K562 (cell line): Measurements from ENCODE around the gene PET100.

Experiments
- CREB3L1 ChIP-seq: fragments of 450-650 bp; IDR thresholded peaks from 2 replicates; pipeline ENCODE4 v1.6.1; 2014; ENCODE audit warnings: low read depth, mild to moderate bottlenecking, moderate library complexity, borderline replicate concordance
- CREM ChIP-seq: IDR thresholded peaks from 2 replicates; pipeline ENCODE4 v1.6.1; 2014; ENCODE audit warnings: antibody characterized with exemption, low read depth
- CTCF ChIP-seq, 3 experiments: IDR thresholded peaks in 2 of 3; conservative IDR thresholded peaks in 1 of 3; 2 replicates each; pipeline ENCODE4 v1.5.1; 2011 to 2012; ENCODE audit warnings: low read length in 3 of 3, mild to moderate bottlenecking in 3 of 3, control low read depth in 2 of 3, improper control_type of control experiment in 1 of 3, inconsistent platforms in 1 of 3, low read depth in 1 of 3, mixed read lengths in 1 of 3, moderate library complexity in 1 of 3; ENCODE audit not compliant: insufficient read depth in 2 of 3
- ESRRA ChIP-seq: fragments of 450-650 bp; IDR thresholded peaks from 2 replicates; pipeline ENCODE4 v1.6.1; 2014; ENCODE audit warnings: low read depth, mild to moderate bottlenecking, moderate library complexity, borderline replicate concordance
- GATA2 ChIP-seq: sonication (generic); formaldehyde crosslinking; IDR thresholded peaks from 2 replicates; pipeline ENCODE4 v1.4.0; 2020; ENCODE audit warnings: mild to moderate bottlenecking, missing genetic modification reagents
- JUNB ChIP-seq: fragments of 450-650 bp; formaldehyde crosslinking; conservative IDR thresholded peaks from 2 replicates; pipeline ENCODE4 v1.4.0; 2020; ENCODE audit warnings: mild to moderate bottlenecking
- NR1H2 ChIP-seq: sonication (generic); formaldehyde crosslinking; IDR thresholded peaks from 2 replicates; pipeline ENCODE4 v1.4.0; 2020; ENCODE audit warnings: mild to moderate bottlenecking, missing genetic modification reagents
- POLR2A ChIP-seq: fragments of 450-650 bp; conservative IDR thresholded peaks from 2 replicates; pipeline ENCODE4 v1.6.1; 2016
- PTBP1 ChIP-seq: fragments of 200-400 bp; formaldehyde crosslinking; IDR thresholded peaks from 2 replicates; pipeline ENCODE4 v1.6.1; 2017; ENCODE audit warnings: low read depth, low read length
- REST ChIP-seq, 2 experiments: fragments of 450-650 bp; formaldehyde crosslinking in 1 of 2; IDR thresholded peaks; 2 replicates each; pipeline versions ENCODE4 v1.4.0 to v1.6.1; 2014 to 2020; ENCODE audit warnings: mild to moderate bottlenecking in 2 of 2, borderline replicate concordance in 1 of 2, low read depth in 1 of 2
- TAF7 ChIP-seq: fragments of 450-650 bp; IDR thresholded peaks from 2 replicates; pipeline ENCODE4 v1.6.1; 2016; ENCODE audit warnings: missing genetic modification characterization, missing compliant biosample characterization
- USF1 ChIP-seq: sonication (generic); formaldehyde crosslinking; IDR thresholded peaks from 2 replicates; pipeline ENCODE4 v1.9.0; 2022; ENCODE audit warnings: mild to moderate bottlenecking, missing genetic modification reagents
- USF2 ChIP-seq: sonication (generic); formaldehyde crosslinking; IDR thresholded peaks from 2 replicates; pipeline ENCODE4 v1.5.0; 2020; ENCODE audit warnings: missing genetic modification reagents
- ZNF76 ChIP-seq: fragments of 250-450 bp; sonication (Bioruptor Pico); IDR thresholded peaks from 2 replicates; pipeline ENCODE4 v1.4.0; 2020; ENCODE audit warnings: mild to moderate bottlenecking, moderate library complexity, borderline replicate concordance

- no peak for TF ChIP-seq USF1 (CRISPR knock-in tag)
- TF ChIP-seq NR1H2 (CRISPR knock-in tag), result no peak
- no peak for TF ChIP-seq TAF7 (tag)
- TF ChIP-seq JUNB (CRISPR knock-in tag), result no peak
- no peak for TF ChIP-seq PTBP1
- TF ChIP-seq CREB3L1, result no peak
- TF ChIP-seq CTCF (IDR thresholded peaks at IDR 0.05 in 2 of 3, conservative IDR thresholded peaks at IDR 0.05 in 1 of 3; ENCODE audit: insufficient read depth in 2 of 3, low read depth in 1 of 3, low read length in 3 of 3), result no peak
- TF ChIP-seq POLR2A, result no peak
- TF ChIP-seq GATA2 (CRISPR knock-in tag), result no peak
- TF ChIP-seq REST (IDR thresholded peaks at IDR 0.05; ENCODE audit: borderline replicate concordance), result no peak
- no peak for TF ChIP-seq REST (CRISPR knock-in tag; IDR thresholded peaks at IDR 0.05; ENCODE audit: low read depth)
- no peak for TF ChIP-seq USF2 (CRISPR knock-in tag)
- TF ChIP-seq ZNF76 (CRISPR knock-in tag), result no peak
- no peak for TF ChIP-seq ESRRA
- no peak for TF ChIP-seq CREM
Measured at GRCh38 chr19:7669641-7670040, 40.0 kb downstream of the PET100 start.
